ENCODE results near the gene TTC16. TPM values are rescaled to one million over a fixed set of nuclear protein-coding genes. Genes with fewer than 3 reads are reported as not detected.
A peak's percentile ranks its signal among the peaks of the same experiment; 100 is the strongest.

TTC16 gene
- total RNA-seq, 1 experiment from 2014 or later, result 0.26 TPM

- ChIA-PET CTCF (no interaction called here), POLR2A (ENCODE audit: unreplicated experiment) (no interaction called here)
- Histone ChIP-seq H3K27ac (no peak overlapping the region), H3K9me2 (ENCODE audit: insufficient read depth) (no peaks in the 10 kb centered on the region), H3K79me2 (ENCODE audit: low read depth) (no peaks in the 10 kb centered on the region), H3K9me3 (ENCODE audit: insufficient read depth, low read depth) (no peaks in the 10 kb centered on the region), H3K36me3 (ENCODE audit: low read depth) (no peaks in the 10 kb centered on the region), H3K27me3 (ENCODE audit: insufficient read depth, low read depth) (no peaks in the 10 kb centered on the region), H3F3A (ENCODE audit: insufficient read depth, low read depth) (no peaks in the 10 kb centered on the region), H3K4me1 (replicated peaks; ENCODE audit: insufficient read depth) (peaks cover 10% of the 10 kb centered on the region), H3K4me3 (no peak overlapping the region), H3K4me2 (no peak overlapping the region), H2AFZ (no peak overlapping the region), H4K20me1 (ENCODE audit: insufficient read depth) (no peaks in the 10 kb centered on the region)
- TF ChIP-seq CTCF (conservative IDR thresholded peaks at IDR 0.05), result no peak
- no peak for TF ChIP-seq EZH2 (IDR thresholded peaks at IDR 0.05; ENCODE audit: low read depth)
- DNase-seq, result no peak
- no TSS peak for BruUV-seq (replicated peaks)
- intact Hi-C loops (cut with micrococcal nuclease; ENCODE audit: unreplicated experiment), result loop anchor here (10.0 kb wide), 1 partner anchor 68 kb away; the partner anchor contains the start of gene STXBP1
These were observed 33.3 kb upstream of the TTC16 start for GRCh38 chr9:127682351-127683136.

GRCh38 chr9:127683723-127684122 is 32.2 kb upstream of the TTC16 start:
- Histone ChIP-seq H3K9me3 (ENCODE audit: insufficient read depth, low read depth) (no peaks in the 10 kb centered on the region), H3K4me1 (replicated peaks; ENCODE audit: insufficient read depth) (peaks cover 10% of the 10 kb centered on the region), H2AFZ (no peak overlapping the region), H3K36me3 (ENCODE audit: low read depth) (no peaks in the 10 kb centered on the region), H4K20me1 (ENCODE audit: insufficient read depth) (no peaks in the 10 kb centered on the region), H3F3A (ENCODE audit: insufficient read depth, low read depth) (no peaks in the 10 kb centered on the region), H3K79me2 (ENCODE audit: low read depth) (no peaks in the 10 kb centered on the region), H3K4me3 (no peak overlapping the region), H3K27me3 (ENCODE audit: insufficient read depth, low read depth) (no peaks in the 10 kb centered on the region), H3K9me2 (ENCODE audit: insufficient read depth) (no peaks in the 10 kb centered on the region), H3K27ac (no peak overlapping the region), H3K4me2 (no peak overlapping the region)
- ChIA-PET CTCF (no interaction called here), POLR2A (ENCODE audit: unreplicated experiment) (interaction anchor here (0.5 kb wide), 1 partner anchor 138 kb away, joined by 4 read pairs; no protein-coding TSS in a partner anchor)
- DNase-seq, result no peak
- BruUV-seq (replicated peaks), result no TSS peak
- intact Hi-C loops (cut with micrococcal nuclease; ENCODE audit: unreplicated experiment), result loop anchor here (10.0 kb wide), 1 partner anchor 69 kb away; the partner anchor contains the start of gene STXBP1
- TF ChIP-seq CTCF (conservative IDR thresholded peaks at IDR 0.05) (no peak), EZH2 (IDR thresholded peaks at IDR 0.05; ENCODE audit: low read depth) (no peak)

DNA sequence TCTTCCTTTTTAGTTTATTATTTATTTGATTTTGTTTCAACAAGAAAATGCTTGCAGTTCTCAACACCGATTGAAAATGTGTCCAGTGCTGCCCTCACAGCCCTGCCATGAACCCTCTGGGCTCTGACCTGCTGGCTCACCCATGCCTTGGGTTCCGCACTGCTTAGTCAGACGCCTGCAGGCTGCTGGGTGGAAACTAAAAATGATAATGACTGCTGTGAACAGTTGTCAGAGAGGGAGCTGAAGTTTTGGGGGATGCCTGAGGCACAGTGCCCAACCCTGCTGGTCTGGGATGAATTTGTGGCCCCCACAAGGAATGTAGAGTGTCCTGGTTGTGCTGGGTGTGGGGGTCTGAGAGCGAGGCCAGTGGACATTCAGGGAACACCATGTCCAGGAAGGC is 31.3 kb upstream of the TTC16 start:
- H3K4me2 ChIP-seq, result peak overlapping the region; percentile 38; the same call in 1 of the 2 replicates
- no peaks in the 10 kb centered on the region for H3K27me3 ChIP-seq (ENCODE audit: insufficient read depth, low read depth)
- H3F3A ChIP-seq (ENCODE audit: insufficient read depth, low read depth), result no peaks in the 10 kb centered on the region
- H3K4me3 ChIP-seq, result no peak overlapping the region
- no peak for TF ChIP-seq EZH2 (IDR thresholded peaks at IDR 0.05; ENCODE audit: low read depth)
- TF ChIP-seq CTCF (conservative IDR thresholded peaks at IDR 0.05), result no peak
- ChIA-PET POLR2A (ENCODE audit: unreplicated experiment) (interaction anchor here (0.6 kb wide), 1 partner anchor 17 kb away, joined by 3 read pairs; no protein-coding TSS in a partner anchor), CTCF (interaction anchor here (0.7 kb wide), 1 partner anchor 51 kb away, joined by 6 read pairs; no protein-coding TSS in a partner anchor)
- no peak overlapping the region for H2AFZ ChIP-seq
- DNase-seq, result peak; percentile 67 to 69
- intact Hi-C loops (cut with micrococcal nuclease; ENCODE audit: unreplicated experiment), result loop anchor here (10.0 kb wide), 1 partner anchor 70 kb away; the partner anchor contains the start of gene STXBP1
- H3K79me2 ChIP-seq (ENCODE audit: low read depth), result no peaks in the 10 kb centered on the region
- no TSS peak for BruUV-seq (replicated peaks)
- no peaks in the 10 kb centered on the region for H3K36me3 ChIP-seq (ENCODE audit: low read depth)
- peaks cover 10% of the 10 kb centered on the region for H3K4me1 ChIP-seq (replicated peaks; ENCODE audit: insufficient read depth)
- no peaks in the 10 kb centered on the region for H4K20me1 ChIP-seq (ENCODE audit: insufficient read depth)
- no peaks in the 10 kb centered on the region for H3K9me2 ChIP-seq (ENCODE audit: insufficient read depth)
- no peak overlapping the region for H3K27ac ChIP-seq
- H3K9me3 ChIP-seq (ENCODE audit: insufficient read depth, low read depth), result no peaks in the 10 kb centered on the region
